Measurements from ENCODE around the gene CDK14. TPM values are rescaled to one million over a fixed set of nuclear protein-coding genes. Genes with fewer than 3 reads are reported as not detected.
"Not testable (repeated sequence)": the region's sequence is repeated elsewhere in the genome, so short reads cannot be mapped to it uniquely, and the experiment has no call there.

CDK14 gene
- polyA plus RNA-seq, 3 donors = 28.6 to 35.1 (median 33.7) TPM

DNA sequence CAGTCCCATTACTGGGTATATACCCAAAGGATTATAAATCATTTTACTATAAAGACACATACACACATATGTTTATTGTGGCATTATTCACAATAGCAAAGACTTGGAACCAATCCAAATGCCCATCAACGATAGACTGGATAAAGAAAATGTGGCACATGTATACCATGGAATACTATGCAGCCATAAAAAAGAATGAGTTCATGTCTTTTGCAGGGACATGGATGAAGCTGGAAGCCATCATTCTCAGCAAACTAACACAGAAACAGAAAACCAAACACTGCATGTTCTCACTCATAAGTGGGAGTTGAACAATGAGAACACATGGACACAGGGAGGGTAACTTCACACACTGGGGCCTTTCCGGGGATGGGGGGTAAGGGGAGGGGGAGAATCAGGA, 219.4 kb downstream of the CDK14 start:
- not testable (repeated sequence) for DNase-seq (ENCODE audit: extremely low read depth in 1 of 11, low read depth in 9 of 11, low spot score in 4 of 11)

- no peak for DNase-seq (ENCODE audit: extremely low read depth in 1 of 11, low read depth in 9 of 11, low spot score in 4 of 11)
Observed at GRCh38 chr7:90816511-90817142, 220.5 kb downstream of the CDK14 start.

GRCh38 chr7:90817151-90817550, 221.0 kb downstream of the CDK14 start:
- no peak for DNase-seq (ENCODE audit: extremely low read depth in 1 of 11, low read depth in 9 of 11, low spot score in 4 of 11)

- no peak for DNase-seq (ENCODE audit: extremely low read depth in 1 of 11, low read depth in 9 of 11, low spot score in 4 of 11)
Observed at GRCh38 chr7:90817846-90818245, 221.7 kb downstream of the CDK14 start.

DNA sequence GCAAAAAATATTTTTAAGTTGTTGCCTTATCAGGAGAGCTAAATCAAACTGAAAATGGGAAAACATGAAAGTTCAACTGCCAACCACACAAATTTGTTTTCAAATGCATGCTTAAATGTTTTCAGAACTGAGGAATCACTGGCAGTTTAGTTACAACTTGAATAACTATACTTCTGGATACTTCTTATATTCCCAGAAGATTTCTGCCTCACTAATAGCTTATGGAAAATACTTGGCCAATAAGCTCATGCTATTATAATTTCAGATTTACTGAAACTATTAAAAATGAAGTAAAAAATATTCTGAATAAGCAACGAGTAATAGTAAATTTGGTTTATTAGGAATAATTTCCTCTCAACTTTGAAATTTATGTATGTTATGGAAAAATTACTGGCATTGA, 222.2 kb downstream of the CDK14 start:
- no peak for DNase-seq (ENCODE audit: extremely low read depth in 1 of 11, low read depth in 9 of 11, low spot score in 4 of 11)

DNA sequence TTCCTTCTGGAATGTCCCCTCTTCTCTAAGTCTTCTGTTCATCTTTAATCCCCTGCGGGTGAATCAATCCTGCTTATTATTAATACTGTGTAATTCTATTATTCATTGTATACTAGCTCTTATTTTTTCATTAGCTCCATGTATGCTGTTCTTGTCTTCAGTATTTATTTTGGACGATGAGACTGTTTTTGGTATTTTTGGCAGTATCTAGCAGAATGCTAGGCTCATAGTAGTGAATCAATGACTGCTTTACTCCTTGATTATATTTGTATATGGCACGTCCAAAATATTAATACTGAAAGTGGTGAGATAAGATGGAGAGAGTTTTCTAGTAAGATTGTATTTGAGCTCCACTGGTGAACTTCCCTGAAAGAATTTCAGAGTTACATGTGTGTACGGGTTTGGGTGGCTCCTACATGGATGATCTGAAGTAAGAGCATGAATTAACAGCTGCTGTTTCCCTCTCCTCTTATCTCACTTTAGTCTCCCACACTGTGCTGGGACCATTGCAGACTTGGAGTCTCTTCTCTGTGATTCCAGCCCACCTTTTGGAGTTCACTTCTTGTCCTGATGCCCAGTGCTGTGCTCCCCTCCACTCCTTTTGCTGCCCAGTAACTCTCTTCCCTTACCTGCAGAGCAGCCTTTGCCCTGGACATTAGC, 226.0 kb downstream of the CDK14 start:
- DNase-seq (ENCODE audit: extremely low read depth in 1 of 11, low read depth in 9 of 11, low spot score in 4 of 11) = no peak

DNA sequence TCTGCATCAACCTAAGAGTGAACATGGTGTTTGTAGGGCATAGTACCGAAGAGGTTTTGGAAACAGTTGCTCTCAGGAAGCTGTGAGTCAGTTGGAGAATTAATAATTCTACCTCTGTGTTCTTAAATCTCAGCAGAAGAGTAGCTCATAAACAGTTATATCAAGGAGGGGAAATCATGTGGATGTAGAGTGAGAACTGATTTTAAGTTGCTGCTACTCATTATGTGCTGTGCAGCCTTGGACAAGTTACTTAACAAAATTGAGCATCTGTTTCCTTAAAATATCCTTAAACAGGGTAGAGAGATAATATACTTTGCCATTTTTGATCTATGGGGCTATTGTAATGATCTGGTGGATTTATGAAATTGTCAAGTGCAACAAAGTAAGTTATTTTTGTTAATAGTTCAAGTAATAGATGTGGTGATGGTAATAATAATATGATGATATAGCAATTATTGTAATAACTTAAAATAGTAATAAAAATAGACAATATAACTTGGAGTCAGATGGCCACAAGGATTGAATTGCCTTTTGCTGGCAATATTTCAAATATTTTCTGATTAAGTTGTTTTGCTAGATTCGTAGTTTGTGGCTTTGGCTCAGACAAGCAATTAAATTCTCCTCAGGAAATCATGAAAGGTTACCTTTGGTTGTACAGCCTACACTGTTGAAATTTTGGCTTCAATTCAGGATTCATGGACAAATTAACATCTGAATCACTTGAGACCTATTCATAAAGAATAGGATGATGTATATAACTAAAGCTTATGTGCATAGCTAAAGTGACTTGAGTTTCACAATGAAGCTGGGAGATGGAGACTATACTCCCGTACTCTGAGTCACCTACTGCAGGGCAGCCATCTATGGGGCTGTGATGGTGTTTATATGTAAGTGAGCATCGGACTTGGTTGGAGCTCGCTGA, 228.5 kb downstream of the CDK14 start:
- no peak for DNase-seq (ENCODE audit: extremely low read depth in 1 of 11, low read depth in 9 of 11, low spot score in 4 of 11)

GRCh38 chr7:90825779-90826178, 229.7 kb downstream of the CDK14 start:
- no peak for DNase-seq (ENCODE audit: extremely low read depth in 1 of 11, low read depth in 9 of 11, low spot score in 4 of 11)

DNA sequence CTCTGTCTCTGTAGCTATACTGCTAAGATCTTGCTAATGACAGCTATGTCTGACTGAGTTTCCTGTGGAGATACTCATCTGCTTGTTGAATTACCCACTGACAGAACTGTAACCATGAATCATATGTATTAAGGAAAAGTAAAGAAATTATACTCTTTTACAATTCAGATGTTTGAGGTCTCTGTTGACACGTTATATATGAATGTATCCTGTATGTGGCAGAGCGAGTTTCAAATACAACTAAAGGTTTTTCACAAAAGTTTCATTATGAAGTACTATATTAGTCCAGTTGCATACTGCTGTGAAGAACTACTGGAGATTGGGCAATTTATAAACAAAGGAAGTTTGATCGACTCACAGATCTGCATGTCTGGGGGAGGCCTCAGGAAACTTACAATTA, 232.5 kb downstream of the CDK14 start:
- DNase-seq (ENCODE audit: extremely low read depth in 1 of 11, low read depth in 9 of 11, low spot score in 4 of 11) = no peak

- no peak for DNase-seq (ENCODE audit: extremely low read depth in 1 of 11, low read depth in 9 of 11, low spot score in 4 of 11)
Observed at GRCh38 chr7:90830308-90830707, 234.2 kb downstream of the CDK14 start.

- DNase-seq (ENCODE audit: extremely low read depth in 1 of 11, low read depth in 9 of 11, low spot score in 4 of 11) = no peak
Observed at GRCh38 chr7:90832726-90833125, 236.6 kb downstream of the CDK14 start.

DNA sequence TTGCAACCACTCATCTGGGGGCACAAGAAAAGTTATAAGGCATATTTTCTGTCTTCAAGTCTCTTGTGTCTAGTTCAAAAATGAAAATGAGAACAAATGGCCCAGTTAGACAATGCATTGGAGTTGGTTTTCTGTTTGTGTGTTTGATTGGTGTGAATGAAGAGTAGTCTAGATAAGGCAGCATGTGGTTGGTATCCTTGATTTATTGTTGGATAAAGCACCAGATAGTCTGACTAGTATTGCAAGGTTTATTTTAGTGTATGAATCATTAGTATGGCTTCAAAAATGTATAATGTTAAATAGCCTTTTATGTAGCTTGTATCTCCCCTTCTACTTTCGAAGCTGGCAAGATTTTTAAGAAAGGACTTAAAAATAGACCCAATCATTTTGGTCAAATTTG, 237.3 kb downstream of the CDK14 start:
- no peak for DNase-seq (ENCODE audit: extremely low read depth in 1 of 11, low read depth in 9 of 11, low spot score in 4 of 11)

DNA sequence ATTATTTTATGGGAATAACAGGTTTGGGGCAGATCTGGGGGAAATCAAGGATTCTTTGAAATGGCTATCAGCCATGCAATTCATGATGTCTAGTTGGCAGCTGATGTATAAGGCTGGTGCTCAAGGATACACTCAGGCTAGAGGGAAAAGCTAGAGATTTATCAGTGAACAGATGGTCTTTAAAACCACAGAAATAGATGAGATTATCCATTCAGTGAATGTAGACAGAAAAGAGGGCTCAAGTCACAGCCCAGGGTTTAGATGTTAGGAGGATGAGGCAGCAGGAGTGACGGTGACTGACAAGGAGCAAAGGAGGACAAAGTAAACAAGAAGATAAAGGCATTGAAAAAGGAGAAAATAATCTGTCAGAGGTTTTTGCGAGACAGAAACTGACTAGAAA, 238.7 kb downstream of the CDK14 start:
- no peak for DNase-seq (ENCODE audit: extremely low read depth in 1 of 11, low read depth in 9 of 11, low spot score in 4 of 11)

- no peak for DNase-seq (ENCODE audit: extremely low read depth in 1 of 11, low read depth in 9 of 11, low spot score in 4 of 11)
Observed at GRCh38 chr7:90835861-90836260, 239.7 kb downstream of the CDK14 start.

GRCh38 chr7:90836937-90837336, 240.8 kb downstream of the CDK14 start:
- no peak for DNase-seq (ENCODE audit: extremely low read depth in 1 of 11, low read depth in 9 of 11, low spot score in 4 of 11)

GRCh38 chr7:90838799-90839198, 242.7 kb downstream of the CDK14 start:
- no peak for DNase-seq (ENCODE audit: extremely low read depth in 1 of 11, low read depth in 9 of 11, low spot score in 4 of 11)

GRCh38 chr7:90839316-90839715, 243.2 kb downstream of the CDK14 start:
- DNase-seq (ENCODE audit: extremely low read depth in 1 of 11, low read depth in 9 of 11, low spot score in 4 of 11) = no peak

DNA sequence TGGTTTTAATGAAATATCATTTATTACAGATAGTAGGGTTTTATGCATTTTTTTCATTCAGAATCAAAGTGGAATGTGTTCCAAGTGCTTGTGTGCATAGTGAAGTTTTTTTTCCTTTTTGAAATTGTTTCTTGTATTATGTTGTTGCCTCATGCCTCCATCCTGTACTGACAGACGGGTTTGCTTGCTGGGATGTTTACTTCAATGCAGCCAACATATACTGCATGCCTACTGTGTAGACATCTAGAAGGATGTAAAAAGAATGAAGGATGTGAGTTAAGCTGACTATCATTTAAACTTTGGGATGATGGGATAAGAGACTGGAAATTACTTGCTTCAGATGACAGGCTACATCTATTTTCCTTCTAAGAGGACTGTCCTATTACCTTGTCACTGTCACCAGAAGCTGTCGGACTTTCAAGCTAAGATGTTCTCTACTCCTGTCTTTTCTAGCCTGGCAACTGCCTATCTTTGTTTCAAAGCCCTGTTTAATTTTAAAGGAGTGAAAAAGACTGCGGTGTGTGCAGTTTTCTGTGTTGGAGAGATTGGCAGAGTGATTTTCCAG, 243.7 kb downstream of the CDK14 start:
- no peak for DNase-seq (ENCODE audit: extremely low read depth in 1 of 11, low read depth in 9 of 11, low spot score in 4 of 11)

DNA sequence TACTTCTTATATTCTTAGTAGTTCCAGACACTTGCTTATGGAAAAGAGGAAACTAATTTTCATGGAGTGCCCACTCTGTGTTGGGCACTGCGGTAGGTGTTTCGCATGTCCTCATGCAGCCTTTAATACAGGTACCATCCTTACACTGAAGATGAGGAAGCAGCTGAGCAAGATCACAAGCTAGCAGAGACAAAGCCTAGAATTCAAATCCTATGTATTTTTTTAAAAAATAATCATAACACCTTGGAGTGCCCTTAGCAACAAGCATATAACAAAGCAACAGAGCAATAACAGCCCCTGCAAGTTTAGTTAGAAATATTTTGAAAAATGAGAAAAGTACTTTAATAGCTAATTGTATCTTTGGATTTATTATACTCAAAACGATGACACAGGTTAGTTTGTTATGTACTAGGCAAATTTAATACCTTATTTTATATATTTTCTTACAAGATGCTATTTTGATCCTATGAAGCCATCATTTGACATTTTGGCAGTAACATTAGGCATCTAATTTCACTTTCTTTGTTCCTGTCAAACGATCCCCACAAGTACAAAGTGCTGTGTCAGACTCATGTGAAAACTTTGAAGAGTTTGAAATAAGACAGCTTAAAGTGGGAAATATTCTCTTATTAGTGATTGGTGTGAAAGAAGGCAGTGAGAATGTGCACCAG, 245.8 kb downstream of the CDK14 start:
- DNase-seq (ENCODE audit: extremely low read depth in 1 of 11, low read depth in 9 of 11, low spot score in 4 of 11) = no peak
